ENCODE results near the gene CACTIN. TPM values are rescaled to one million over a fixed set of nuclear protein-coding genes. Genes with fewer than 3 reads are reported as not detected.

CACTIN gene
- polyA plus RNA-seq, 1 experiment, result 13.8 TPM

GRCh38 chr19:3665681-3666544 is 39.3 kb upstream of the CACTIN start:
- ChIA-PET POLR2A (no interaction called here), CTCF (interaction anchor here (0.8 to 5.9 kb wide), 12 partner anchors 9 to 52 kb away, joined by 3 to 99 read pairs (median 6); partner anchors contain the start of genes PIP5K1C and TJP3)
- Histone ChIP-seq H3K36me3 (ENCODE audit: control insufficient read depth, insufficient read depth, low read length) (peaks cover 27% of the 10 kb centered on the region), H3K27me3 (ENCODE audit: control insufficient read depth, insufficient read depth, low read length) (no peaks in the 10 kb centered on the region), H3K4me3 (ENCODE audit: low read depth, low read length) (no peak overlapping the region)
- no peak for DNase-seq (ENCODE audit: low read depth)
- TF ChIP-seq, protein P1, sequence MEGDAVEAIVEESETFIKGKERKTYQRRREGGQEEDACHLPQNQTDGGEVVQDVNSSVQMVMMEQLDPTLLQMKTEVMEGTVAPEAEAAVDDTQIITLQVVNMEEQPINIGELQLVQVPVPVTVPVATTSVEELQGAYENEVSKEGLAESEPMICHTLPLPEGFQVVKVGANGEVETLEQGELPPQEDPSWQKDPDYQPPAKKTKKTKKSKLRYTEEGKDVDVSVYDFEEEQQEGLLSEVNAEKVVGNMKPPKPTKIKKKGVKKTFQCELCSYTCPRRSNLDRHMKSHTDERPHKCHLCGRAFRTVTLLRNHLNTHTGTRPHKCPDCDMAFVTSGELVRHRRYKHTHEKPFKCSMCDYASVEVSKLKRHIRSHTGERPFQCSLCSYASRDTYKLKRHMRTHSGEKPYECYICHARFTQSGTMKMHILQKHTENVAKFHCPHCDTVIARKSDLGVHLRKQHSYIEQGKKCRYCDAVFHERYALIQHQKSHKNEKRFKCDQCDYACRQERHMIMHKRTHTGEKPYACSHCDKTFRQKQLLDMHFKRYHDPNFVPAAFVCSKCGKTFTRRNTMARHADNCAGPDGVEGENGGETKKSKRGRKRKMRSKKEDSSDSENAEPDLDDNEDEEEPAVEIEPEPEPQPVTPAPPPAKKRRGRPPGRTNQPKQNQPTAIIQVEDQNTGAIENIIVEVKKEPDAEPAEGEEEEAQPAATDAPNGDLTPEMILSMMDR (IDR thresholded peaks at IDR 0.05; ENCODE audit: insufficient read depth, low read depth, low read length), result peak; percentile 94

DNA sequence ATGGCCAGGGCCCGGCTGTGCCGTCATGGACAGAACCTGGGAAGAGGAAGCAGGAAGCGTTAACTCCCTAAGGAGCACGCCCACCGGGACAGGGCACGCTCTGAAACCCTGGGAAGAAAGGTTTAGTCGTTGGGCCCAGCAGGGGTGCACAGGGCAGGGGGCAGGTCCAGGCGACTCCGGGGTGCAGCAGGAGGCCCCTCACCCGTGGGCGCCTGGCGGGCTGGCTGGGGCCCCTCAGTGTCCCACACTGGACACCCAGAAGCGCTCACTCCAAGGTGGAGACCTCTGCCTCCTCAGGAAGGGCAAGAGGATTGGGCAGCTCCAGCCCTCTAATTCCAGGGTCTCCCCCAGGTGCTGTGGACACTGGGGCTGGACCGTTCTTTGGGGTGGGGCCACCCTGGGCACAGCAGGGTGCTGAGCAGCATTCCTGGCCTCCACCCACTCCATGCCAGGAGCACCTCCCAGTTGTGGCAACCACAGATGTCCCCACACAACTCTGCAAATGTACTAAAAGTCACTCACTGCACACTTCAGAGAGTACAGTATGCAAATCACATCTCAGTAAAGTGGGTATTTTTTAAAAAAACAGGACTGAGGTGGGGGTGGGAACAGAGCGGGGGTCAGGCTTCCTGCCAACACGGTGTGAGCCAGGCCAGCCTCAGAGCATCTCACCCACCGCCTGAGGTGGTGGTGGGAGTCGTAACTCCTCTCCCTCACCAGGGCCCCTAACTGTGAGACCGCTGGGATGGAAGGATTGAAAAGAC is 38.5 kb upstream of the CACTIN start:
- CTCF ChIA-PET, result interaction anchor here (1.1 to 5.9 kb wide), 6 partner anchors 9 to 52 kb away, joined by 3 to 99 read pairs (median 6); partner anchors contain the start of genes PIP5K1C and TJP3
- TF ChIP-seq, protein P1 (IDR thresholded peaks at IDR 0.05; ENCODE audit: insufficient read depth, low read depth, low read length), result no peak
- DNase-seq (ENCODE audit: low read depth), result no peak
- peaks cover 34% of the 10 kb centered on the region for H3K36me3 ChIP-seq (ENCODE audit: control insufficient read depth, insufficient read depth, low read length)
- POLR2A ChIA-PET, result no interaction called here
- H3K4me3 ChIP-seq (ENCODE audit: low read depth, low read length), result no peak overlapping the region
- no peaks in the 10 kb centered on the region for H3K27me3 ChIP-seq (ENCODE audit: control insufficient read depth, insufficient read depth, low read length)

DNA sequence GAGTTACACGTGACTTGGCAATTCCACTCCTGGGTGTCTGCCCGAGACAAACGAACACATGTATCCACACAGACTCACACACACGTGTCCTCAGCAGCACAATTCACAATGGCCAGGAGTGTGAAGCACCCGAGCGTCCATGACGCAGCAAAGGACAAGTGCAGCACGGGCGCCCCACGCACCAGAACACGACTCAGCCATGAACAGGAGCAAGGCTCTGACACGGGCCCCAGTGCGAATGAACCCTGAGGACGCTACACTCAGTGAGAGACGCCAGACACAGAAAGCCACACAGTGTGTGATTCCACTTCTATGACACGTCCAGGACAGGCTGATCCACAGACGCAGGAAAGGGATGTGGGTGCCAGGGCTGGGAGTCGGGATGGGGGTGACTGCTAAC is 37.2 kb upstream of the CACTIN start:
- Histone ChIP-seq H3K4me3 (ENCODE audit: low read depth, low read length) (no peak overlapping the region), H3K36me3 (ENCODE audit: control insufficient read depth, insufficient read depth, low read length) (peaks cover 38% of the 10 kb centered on the region), H3K27me3 (ENCODE audit: control insufficient read depth, insufficient read depth, low read length) (no peaks in the 10 kb centered on the region)
- CTCF ChIA-PET, result interaction anchor here (1.6 to 5.9 kb wide), 2 partner anchors 37 to 54 kb away, joined by 4 to 99 read pairs; partner anchors contain the start of gene PIP5K1C
- POLR2A ChIA-PET, result no interaction called here
- TF ChIP-seq, protein P1 (IDR thresholded peaks at IDR 0.05; ENCODE audit: insufficient read depth, low read depth, low read length), result no peak
- DNase-seq (ENCODE audit: low read depth), result no peak

GRCh38 chr19:3661284-3662238 is 35.0 kb upstream of the CACTIN start:
- no peak for DNase-seq (ENCODE audit: low read depth)
- CTCF ChIA-PET, result interaction anchor here (1.0 to 2.5 kb wide), 7 partner anchors 38 to 58 kb away, joined by 3 to 11 read pairs (median 5); partner anchors contain the start of gene PIP5K1C
- Histone ChIP-seq H3K4me3 (ENCODE audit: low read depth, low read length) (no peak overlapping the region), H3K27me3 (ENCODE audit: control insufficient read depth, insufficient read depth, low read length) (no peaks in the 10 kb centered on the region), H3K36me3 (ENCODE audit: control insufficient read depth, insufficient read depth, low read length) (peaks cover 42% of the 10 kb centered on the region)
- TF ChIP-seq, protein P1 (IDR thresholded peaks at IDR 0.05; ENCODE audit: insufficient read depth, low read depth, low read length), result no peak
- POLR2A ChIA-PET, result no interaction called here
